ENCODE data around the gene CCDC92B.
"Not testable (repeated sequence)": the region's sequence is repeated elsewhere in the genome, so short reads cannot be mapped to it uniquely, and the experiment has no call there.

CCDC92B gene

DNA sequence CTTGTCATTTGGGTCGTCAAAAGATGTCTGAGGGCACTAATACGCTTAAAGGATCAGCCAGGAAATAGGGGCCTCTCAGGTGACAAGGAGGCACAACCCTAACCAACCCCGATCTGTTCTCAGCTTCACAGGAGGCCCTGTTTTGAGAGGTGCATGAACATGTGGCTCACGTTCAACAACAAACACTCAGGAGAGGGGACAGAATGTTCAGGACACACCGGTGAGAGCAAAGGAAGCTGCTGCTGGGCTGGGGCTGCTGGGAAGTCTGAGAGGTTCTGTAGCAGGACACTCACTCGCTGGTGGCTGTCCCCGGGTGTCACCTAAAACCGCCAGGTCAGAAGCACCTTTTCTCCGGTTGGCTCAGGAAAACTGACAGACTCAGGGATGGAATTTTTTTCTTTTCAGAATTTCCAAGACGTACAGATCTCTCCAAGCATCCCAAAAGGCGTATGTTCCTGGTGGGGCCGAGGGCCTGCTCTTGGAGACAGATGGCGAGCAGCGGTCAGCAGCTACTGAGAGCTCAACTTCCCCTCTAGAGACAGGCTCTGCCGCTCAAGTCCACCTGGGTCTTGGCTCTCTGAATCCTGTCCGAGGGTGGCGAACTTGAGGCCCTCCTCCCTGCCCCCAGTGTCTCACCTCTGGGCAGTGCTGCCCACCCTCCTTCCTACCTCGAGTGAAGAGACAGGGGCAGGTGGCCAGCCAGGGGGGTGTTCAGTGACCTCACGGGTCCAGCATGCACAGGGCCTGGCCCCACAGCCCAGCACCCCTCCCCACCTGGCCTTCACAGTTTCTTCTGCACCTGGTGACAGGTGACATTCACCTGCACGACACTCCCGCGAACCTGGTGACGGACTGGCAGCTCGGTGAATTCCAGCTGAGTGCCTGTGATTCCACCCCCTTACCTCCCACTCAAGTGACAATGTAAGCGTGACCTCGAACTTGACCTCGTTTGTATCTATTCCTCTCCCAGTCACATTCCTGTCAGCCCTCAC, 60.8 kb downstream of the CCDC92B start:
- DNase-seq, result peak; percentile 24

DNA sequence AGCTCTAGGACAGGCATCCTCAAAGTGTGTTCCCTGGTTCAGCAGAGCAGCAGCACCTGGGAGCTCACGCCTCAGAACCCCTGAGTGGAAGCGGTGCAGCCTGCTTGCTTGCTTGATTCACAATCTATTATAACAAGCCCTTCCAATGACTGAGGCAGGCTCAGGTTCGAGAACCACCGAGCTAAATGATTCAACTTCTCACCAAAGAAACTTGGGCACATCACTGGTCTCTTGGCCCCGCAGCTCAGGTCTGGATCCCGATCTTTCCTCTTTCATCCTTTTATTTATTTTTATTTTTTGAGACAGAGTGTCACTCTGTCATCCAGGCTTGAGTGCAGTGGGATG, 62.4 kb downstream of the CCDC92B start:
- no peak for DNase-seq

DNA sequence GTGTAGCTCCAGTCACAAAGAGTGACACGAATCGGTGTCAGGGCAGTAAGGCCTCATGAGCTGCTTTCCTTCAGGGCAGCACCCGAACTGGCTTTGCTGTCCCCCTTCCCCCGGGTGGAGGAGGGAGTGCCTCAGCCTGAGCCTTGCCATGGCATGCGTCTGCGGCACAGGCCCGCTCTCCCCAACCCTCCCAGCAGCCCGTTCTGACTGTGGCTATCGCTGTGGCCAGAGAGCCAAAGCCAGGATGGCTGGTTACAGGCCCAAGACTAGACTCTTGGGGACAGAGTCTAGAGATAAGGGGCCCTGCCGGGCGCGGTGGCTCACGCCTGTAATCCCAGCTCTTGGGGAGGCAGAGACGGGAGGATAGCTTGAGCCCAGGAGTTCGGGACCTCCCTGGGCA, 63.8 kb downstream of the CCDC92B start:
- DNase-seq, result no peak

DNA sequence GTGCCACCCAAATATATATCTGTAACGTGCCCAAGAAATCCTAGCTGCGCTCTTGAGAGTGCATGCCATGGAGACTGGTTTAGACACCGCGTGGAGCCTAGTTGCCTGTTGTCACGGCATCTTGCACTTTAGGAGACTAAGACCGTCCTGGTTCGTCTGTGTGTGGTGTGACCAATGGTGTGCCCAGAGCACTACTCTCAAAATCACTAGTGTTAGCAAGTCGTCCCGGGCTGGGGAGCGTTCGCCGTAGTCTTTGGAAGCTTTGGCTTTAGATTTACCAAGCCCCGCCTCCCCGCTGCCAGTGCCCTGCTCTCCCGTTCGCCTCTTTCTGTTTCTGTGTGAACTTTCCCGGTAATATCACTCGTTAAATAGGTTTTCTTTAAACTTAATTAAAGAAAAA, 64.9 kb downstream of the CCDC92B start:
- no peak for DNase-seq

DNA sequence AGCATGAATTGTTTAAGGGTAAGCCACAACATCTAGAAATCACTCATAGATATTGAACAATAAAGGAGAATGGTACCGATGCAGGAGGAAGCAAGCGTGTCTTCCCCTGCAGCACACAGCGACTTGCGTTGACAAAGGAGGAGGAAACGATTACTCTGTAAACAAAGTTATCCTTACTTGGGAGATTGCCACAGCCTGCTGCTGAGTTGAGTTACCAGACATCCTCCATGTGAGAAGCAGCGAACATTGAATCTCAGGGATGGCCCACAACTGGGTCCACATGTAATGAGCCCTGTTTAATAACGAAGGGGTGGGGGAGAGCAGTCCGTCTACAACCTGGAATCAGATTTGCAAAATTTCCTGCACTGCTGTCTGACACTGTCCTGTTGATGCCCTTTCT, 65.5 kb downstream of the CCDC92B start:
- DNase-seq, result no peak

DNA sequence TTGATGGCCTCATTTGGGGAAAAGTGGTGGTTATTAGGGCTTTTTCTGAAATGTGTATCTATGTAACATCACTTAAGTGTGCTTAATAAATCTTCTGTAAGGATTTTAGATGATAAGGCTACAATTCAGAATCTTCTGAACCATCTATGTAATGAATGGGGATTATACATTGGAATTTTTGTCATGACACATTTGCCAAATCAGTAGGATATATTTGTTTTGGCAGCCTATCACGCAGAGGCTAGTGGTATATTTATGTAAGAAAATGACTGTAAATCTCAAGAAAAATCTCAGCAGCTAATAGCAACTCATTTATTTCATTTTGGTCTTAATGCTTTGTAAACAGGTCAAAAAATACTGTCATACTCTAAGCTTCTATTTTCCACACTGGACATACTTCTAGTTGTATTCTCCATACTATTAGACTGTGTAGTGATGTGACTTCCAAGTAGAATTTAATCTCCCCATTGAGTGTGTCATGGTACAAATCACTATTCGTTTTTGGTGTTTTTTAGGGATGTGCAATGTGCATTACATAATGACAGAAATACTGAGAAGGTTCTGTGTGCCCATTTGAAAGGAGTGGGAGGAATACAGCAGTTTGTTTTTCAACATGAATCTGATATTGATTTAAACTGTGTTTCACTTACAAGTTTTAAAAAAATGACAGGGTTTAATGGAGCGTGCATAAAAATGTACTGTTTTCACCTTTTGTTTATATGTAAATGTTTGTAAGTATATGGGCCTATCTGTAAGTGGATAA, 67.1 kb downstream of the CCDC92B start:
- DNase-seq, result no peak

DNA sequence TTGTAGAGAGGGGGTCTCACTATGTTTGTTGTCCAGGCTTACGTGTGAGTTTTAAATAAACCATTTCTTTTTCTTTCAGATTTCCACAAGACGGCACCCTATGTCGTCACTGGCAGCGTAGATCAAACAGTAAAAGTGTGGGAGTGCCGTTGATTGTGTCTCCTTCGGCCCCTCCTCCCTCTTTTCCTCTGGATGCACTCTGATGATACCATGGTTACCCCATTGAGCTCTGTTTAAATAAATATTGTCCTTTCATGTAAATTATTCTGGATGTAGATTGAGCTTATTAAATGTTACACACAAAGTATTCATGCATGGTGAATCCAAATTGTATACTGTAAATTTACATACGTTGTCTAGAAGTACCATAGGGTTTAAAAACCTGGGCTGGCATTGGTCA, 67.8 kb downstream of the CCDC92B start:
- no peak for DNase-seq

DNA sequence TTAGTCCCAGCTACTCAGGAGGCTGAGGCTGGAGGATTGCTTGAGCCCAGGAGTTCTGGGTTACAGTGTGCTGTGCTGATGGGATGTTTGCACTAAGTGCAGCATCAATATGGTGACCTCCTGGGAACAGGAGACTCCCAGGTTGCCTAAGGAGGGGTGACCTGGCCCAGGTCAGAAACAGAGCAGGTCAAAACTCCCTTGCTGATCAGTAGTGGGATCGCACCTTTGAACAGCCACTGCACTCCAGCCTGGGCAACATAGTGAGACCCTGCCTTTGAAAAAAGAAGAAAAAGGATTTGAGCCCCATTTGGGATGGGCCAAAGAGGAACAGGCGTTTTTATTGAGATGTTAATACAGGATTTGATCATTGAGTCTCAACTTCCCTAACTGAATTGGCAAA, 68.5 kb downstream of the CCDC92B start:
- no peak for DNase-seq

DNA sequence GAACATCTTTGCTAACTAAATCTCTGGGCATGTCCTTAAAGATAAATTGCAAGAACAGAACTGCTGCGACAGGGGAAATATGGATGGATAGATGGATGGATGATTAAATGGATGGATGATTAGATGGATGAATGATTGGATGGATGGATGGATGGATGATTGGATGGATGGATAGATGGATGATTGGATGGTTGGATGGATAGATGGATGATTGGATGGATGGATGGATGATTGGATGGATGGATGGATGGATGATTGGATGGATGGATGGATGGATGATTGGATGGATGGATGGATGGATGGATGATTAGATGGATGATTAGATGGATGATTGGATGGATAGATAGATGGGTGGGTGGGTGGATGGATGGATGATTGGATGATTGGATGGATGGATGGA, 70.2 kb downstream of the CCDC92B start:
- not testable (repeated sequence) for DNase-seq
